CD4-positive, alpha-beta T cell treated with Interleukin-17A for 4 hours (primary cell): ENCODE measurements around the gene GRID1.
"Not testable (repeated sequence)": the region's sequence is repeated elsewhere in the genome, so short reads cannot be mapped to it uniquely, and the experiment has no call there.

Source experiments
- DNase-seq: peaks from one replicate; pipeline ENCODE4 v3.0.0-alpha.2; 2020; ENCODE audit warnings: mixed read lengths

Gene GRID1

DNA sequence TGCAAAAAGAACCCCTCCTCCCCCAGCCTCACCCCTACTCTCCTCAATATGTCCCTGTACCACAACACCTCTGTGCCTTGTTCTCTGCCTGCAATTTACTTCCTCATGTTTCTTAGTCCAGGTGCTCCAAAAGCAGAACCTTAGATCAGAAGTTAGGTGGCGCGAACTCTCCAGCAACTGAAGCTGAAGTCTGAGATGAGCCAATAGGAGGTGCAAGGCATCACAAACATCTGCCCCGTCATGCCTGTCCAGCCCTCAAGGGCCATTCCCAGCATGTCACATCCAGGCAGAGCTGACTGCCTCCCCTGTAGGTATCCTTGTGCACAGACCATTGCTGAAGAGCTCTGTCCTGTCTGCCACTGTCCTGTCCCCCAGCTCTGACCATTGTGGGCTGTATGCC lies 508.8 kb downstream of the GRID1 start:
- no peak for DNase-seq

DNA sequence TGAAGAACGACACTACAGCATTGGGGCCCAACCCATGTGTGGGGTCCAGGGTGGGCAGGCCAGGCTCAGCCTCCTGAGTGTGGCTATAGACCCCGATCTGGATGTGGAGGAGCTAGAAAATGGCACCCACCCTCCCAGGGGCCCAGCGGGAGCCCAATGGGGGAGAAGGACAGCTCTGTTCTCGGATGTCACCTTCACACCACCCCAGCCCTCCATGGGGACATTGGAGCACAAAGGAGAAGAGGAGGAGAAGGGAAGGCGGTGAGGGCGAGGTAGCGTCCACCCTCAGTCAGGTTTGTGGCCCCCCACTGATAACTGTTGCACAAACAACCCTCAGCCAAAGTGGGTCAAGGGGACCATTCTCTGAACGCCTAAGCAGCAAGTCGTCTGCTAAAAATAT lies 509.3 kb downstream of the GRID1 start:
- DNase-seq = no peak

DNA sequence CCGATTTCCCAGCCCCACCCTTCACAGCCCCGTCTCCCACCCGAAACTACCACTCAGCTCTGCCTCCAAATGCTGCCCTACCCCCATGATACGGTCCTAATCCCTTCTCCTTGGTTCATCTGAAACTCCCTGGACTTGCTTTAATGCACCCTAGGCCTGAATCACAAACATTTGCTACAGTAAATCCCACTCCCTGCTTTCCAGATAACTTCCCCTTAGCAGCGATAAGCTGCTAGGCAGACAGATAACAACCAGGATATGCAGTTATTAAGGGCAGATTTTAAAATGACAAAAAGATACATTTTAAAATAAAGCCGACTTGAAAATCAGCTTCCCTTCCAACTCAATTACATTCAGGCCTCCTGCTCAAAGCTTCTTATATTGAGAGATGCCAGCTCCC lies 514.7 kb downstream of the GRID1 start:
- no peak for DNase-seq

DNA sequence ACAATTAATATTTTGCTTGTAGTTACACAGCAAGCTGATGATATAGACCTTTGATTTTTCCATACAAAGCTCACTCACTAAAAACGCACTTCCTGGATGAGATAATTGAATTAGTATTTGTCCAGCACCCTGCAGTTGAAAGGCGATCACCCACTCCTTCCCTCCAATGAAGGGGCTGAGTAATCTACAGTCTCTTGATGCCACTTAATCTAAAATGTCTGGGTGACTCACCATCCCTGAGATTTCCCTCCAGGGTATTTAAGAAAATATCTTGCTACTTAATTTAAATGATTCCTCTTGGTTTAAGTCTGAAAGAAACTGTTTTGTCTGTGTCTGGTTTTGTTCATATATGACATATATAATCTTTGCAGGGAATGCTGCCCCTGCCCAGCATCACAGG lies 515.3 kb downstream of the GRID1 start:
- DNase-seq = no peak

DNA sequence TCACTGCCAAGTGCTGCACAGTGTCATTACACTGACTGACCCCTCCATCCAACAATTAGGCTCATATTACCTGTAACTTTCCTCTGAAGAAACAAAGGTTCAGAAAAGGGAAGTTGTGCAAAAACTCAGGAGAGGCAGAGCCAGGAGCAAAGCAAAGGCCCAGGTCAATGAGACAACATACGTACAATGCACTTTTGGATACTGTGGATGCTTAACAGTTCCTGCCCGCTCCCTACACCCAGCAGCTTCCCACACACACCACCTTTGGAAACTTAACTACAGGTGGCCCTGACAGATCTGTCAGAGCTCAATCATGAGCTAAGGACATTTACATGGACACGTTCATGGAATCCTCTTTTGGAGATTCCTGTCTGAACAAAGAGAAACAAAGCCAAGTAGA lies 515.9 kb downstream of the GRID1 start:
- DNase-seq = no peak

DNA sequence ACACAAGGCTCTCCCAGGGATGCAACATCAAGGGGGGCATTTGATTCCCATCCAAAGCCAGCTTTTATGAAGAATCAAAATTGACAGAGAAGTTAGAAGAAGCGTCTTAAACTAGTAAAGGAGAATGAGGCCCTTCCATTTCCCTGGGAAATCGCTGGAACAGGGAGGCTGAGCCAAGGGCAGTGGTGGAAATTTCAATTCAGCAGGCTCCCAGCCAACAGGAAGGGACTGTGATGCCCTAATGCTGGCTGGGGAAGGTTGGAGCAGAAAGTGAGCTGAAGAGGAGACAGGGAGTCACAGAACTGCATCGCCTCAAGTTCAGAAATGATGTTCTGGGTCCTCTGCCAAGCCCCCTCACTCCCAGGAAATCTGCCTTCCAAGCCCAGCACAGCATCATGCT lies 517.3 kb downstream of the GRID1 start:
- no peak for DNase-seq

DNA sequence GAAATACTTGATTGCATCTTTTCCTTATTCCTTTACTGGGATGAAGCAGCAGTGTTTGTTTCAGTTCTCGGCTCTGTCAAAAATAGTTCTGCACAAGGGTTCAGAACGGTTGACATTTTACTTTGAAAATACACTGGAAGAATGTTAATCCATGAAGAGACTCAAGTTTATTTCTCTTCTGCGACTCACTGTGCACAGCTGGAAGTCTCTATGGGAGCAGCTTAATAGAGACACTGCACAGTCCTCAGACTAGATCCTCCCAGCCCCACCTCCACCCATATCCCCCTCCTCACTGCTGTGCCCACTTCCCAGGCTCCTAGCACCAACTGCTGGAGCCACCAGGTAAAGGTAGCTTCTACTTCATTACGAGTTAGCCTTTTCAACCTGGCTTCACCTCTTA lies 517.8 kb downstream of the GRID1 start:
- no peak for DNase-seq

DNA sequence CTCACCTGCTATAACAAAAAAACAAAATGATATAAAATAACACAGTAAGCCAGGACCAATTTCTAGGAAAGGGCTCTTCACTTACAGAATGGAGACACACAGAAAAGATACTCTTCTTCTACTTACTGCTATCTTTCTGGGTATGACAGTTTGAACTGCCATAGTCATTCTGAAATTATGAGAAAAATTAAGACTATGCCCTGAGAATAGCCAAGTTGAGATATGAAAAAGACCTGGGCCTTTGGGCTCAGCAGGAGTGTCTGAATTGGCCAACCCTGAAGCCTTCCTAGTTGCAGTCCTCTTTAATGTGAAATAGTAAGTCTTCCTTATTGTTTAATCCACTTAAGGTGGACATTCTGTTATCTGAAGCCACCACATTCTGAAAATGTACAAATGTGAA lies 519.5 kb downstream of the GRID1 start:
- DNase-seq = no peak

DNA sequence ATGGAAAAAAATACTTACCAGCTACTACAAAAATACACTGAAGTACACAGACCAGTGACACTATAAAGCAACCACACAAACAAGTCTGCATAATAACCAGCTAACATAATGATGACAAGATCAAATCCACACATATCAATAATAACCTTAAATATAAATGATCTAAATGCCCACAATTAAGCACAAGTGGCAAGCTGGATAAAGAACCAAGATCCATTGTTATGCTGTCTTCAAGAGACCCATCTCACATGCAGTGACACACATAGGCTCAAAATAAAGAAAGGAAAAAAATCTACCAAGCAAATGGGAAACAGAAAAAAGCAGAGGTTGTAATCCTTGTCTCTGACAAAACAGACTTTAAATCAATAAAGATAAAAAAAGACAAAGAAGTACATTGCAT lies 527.9 kb downstream of the GRID1 start:
- not testable (repeated sequence) for DNase-seq

DNA sequence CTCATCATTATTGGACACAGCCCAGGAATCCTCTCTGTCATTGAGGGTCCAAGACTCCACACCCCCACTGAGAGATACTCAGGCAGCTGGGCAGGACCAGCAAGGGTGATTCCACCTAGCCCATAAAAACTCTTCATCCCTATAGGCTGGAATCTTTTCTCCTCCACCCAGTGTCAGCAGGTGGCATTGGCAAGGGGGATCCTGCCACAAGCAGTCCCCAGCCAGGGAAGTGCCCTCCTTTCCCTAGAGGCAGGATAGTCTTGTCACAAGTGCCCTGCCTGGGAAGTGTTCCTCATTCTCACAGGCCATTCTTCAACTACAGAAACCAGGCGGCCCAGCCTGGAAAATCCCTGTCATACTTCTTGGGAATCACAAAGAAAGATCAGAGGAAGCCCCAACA lies 533.6 kb downstream of the GRID1 start:
- no peak for DNase-seq

DNA sequence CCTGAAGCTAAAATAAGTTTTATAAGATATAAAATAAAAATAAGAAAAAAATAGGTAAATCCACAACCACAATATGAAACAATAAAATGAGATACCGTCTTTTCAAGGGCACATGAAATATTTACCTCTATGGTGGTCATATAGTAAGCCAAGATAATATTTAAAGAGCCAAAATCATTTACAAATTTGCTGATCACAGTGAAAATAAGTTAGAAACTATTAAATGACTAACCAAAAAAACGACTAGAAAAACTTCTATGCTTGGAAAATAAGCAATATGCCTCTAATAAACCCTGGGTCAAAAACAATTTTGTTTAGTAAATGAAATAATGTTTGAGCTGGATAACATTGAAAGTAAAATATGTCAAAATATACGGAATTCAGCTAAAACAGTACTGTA lies 535.2 kb downstream of the GRID1 start:
- DNase-seq = no peak

DNA sequence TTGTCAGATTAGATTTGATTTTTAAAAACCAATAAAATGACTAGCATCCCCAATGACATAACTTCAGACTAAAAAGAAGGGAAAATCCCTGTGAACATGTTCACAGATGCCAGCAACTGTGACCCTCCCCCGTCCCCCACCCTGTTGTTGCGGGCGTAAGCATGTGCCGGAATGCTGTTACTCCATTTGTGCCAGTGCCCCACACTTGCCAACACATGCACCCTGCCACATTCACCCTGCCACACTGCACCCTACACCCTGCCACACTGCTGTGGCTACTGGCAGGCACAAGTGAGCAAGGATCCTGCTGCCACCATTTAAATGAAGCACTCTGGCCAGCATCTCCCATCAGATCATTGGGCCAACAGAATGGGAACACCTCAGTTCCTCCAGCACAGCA lies 540.2 kb downstream of the GRID1 start:
- no peak for DNase-seq

DNA sequence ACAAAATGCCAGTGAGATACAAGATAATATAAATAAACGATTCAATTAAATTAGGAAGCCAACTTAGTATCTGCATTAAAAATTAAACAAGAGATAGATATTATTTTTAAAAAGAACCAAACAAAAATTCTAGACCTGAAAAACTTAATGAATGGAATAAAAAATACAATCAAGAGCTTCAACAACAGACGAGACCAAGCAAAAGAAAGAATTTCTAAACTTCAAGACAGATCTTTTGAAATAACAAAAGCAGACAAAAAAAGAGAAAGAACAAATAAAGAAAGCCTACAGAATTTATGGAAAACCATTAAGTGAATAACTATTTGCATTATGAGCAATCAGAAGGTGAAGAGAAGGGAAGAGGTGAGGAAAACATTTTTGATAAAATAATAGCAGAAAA lies 555.2 kb downstream of the GRID1 start:
- DNase-seq = no peak

DNA sequence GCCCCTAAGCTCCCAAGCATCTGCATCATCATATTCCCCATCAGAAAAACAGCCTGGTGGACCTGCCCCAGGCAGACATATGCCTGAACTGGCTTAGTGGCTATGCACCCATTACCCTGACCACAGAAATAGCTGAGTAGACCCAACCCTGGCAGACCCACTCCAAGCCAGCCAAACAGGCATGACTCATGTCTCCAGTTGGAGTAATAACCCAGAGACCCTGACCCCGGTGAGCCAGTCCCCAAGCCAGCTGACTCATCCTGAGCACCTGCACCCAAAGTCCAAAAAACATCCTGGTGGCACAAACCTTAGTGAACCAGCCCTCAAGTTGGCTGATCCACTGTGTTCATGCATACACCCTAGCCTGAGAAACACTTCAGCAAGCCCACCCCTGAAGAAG lies 555.9 kb downstream of the GRID1 start:
- no peak for DNase-seq

DNA sequence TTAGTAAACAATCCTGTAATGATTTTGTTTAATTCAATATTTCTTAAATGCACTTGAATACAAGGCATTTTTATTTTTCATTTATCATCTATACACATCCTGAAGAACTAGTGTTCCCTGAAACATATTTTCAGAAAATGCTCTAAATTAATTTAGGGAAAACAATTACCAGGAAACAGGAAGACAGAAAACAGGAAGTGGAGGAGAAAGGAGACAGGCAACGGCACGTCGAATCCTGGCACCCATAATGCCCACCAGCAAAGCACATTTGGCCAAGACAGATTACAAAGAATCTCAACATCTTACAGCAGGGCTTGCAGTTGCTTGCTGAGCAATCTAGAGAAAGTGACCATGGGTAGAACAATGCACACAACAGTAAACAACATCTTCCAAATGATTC lies 571.1 kb downstream of the GRID1 start:
- DNase-seq = no peak

DNA sequence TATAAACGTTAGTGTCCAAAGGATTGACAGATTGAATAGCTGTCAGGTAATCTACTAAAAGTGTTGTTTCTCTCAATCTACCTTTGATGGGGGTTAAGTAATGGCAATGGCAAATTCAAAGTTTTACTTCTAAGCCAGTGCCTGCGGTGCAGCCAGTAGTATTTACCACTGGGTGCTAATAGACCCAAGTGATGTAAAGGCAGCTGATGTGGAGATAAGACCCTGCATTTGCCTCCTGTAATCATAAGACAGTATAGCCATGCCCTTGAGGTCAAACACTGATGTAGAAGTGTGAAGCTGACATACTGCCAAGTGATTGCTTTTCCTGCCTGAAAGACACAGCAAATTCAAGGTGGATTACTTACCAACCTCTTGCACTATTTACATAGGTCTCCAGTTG lies 572.0 kb downstream of the GRID1 start:
- no peak for DNase-seq

DNA sequence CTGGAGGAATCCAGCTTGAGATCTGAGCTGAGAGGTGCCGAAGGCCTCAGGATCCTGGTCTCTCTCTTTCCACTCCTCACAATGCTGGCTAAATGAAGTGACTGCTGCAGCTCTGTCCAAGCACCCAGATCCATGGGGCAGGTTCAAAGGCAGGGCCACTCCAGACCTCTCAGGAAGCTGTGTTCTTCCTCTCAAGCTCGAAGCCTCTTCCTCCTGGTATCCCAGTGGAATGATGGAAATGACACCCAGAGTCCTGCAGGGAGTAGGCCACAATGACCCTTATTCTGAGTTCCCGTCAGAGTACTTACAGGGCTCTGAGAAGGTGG lies 574.1 kb downstream of the GRID1 start:
- no peak for DNase-seq

DNA sequence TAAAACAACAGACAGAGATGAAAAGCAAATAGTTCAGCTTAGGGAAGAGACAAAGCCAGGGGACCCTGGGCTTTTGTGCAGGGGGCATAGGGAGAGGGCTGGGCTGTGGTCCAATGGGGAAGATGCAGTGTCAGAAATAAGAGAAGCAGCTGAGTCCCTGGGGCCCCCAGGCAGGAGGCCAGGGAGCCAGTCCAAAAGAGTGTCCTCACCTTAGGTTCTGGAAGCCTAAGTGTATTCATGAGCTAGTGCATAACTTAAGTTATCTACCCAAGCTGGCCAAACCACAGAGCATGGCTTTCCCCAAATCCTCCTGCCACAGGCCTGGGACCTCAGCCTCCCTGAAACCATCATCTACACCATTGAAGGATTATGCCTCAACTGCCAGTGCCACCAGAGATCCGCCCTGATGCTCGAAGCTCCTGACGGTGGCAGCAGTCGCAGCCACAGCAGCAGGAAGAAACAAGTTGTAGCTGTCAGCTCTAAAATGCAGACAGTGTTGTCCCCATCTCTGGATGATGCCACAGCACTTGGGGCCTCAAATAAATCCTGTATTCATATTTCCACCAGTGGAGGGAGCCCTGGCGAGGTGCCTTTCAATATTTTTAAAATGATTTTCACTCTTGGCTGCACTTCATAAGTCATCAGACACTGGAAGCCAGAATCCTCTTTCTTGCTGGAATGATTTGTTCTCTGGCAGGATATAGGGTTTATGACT lies 574.6 kb downstream of the GRID1 start:
- DNase-seq = no peak

DNA sequence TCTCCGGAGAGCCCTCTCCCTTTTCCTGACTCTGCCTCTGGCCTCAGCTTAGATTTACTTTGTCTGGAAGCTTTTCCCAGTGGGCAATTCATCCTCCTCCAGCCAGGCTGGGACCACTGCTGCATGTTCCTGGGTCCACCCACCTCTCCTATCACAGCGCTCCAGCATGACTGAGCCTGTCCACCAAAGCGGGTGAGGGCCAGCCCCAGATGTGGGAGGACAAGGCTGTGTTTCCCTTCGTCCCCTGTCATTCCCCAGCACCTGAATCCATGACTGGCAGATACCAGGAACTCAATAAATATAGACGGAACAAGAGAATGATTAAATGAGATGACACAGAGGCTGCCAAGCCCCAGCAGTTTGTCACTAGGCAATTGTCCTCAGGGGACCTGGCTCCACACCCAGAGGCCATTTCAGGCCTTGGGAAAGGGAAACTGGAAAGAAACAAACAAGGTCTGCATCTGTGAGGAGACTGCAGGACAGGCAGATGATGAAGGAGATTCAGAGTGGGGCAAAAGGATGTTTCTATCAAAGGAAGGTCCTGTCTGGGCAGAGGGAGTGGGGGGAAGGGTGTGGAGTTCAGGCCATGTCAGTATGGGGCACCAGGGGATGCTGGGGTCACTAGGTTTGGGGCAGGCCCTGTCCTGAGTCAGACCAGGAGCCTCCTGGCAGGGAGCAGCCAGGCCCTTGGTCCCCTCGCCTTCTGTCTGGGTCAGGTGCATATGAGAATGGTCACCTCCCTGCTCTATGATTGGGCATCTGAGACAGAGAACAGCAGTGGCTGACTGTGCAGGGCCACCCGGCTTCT lies 576.4 kb downstream of the GRID1 start:
- DNase-seq = no peak

DNA sequence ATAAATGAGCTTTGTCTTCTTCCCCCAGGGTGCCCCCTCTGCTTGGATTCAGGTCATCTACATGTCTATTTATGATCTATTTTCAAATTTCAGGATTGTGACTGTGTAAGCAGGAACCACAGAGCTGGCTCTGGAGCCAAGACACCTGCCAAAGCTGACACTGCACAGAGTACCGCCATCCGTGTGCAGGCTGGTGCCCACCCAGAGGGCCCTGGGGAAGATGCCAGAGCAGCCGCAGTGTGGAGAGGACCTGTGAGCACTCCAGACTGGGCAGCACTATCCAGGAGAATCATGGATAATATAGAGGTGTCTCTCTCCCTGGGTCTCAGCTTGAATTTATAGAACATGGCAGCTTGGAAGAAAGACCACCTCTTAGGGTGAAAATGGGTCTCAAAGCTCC lies 577.5 kb downstream of the GRID1 start:
- DNase-seq = no peak

DNA sequence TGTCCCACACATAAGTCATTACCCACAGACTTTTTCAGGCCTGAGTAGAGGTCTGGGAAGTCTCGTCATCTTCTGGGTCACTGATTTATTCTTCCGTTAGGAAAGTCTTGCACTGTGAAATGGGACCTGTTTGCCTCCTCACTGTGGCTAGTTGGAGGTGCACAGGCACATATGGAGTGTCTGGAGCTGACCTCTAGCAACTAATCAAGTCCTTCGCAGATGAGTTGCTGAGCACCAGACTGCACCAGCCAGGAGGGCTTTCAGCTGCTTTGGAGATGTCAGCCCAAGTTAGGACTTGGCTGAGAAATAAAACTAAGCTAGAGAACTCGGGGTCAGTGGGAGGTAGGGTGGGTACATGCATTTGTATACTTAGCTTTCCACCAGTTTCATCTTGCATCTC lies 578.0 kb downstream of the GRID1 start:
- no peak for DNase-seq

DNA sequence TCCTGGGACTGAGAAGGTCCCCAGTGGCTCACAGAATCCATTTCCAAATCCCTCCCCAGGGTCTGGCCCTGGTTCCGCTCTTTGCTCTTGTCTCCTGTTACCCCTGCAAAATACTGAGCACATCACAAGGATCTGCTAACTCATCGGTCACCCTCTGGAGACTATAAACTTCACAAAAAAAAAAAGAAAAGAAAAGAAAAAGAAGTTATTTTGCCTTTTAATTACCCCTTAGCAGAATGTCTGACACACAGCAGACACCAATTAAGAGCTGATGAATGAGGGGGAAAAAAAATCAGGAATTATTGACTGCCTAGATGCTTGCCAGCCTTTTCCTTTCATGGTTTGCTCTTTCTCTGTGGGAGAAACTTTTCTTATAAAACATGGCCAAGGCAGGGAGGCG lies 578.7 kb downstream of the GRID1 start:
- DNase-seq = no peak

DNA sequence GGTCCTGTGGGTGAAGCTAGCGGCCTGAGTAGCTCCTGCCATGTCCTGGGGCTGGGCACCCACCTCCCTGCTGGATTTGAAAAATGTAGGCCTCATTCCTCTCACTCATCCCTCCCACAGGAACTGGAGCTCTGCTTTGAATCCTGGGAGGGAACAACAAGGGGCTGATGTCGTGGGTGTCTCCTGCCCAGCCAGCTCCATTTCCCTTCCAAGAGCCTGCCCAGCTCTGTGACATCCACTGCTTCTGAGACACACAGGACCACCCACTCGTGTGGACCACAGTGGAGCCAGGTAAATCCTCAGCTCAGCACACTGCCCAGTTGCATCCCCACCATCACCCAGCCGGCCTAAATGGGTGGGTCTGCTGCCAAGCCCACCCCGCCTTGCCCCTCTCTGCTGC lies 579.2 kb downstream of the GRID1 start:
- no peak for DNase-seq

DNA sequence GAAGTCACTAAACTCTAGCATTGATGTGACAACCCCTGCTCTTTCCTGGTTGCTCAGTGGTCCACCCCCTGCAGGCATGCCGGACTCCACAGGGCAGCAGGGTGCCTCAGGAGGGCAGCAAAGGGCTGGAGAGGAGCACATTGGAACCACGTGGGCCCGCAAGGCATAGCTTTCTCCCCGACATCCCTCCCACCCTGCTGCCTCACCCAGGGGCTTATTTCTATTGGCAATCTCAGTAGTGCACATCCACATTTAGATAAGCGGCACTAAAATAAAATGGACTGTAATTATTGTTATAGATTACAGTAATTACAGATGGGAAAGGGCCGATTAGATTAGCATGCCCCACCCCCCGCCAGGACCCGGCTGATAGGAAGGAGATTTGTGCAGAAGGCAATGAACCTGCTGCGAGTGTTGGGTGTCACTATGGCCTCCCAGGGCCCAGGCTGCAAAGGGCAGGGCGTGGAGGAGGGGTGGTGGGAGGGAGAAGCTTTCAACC lies 580.1 kb downstream of the GRID1 start:
- no peak for DNase-seq

DNA sequence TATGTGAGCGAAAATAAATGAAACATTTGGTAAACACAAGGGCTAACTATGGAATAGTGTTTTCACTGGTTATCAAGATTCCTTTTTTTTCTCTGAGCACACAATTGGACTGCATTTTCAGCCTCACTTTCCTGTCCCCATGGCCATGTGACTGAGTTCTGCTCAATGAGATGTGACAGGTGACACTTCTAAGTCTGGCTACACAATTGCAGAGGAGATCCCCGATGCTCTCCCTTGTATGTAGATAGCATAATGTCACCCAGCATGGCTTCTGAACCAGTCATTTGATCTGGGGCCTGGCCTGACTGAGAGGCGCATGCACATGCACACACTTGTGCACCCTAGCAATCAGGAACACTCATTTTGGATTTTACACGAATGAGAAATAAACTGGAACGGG lies 581.8 kb downstream of the GRID1 start:
- no peak for DNase-seq
